Astrocyte of the spinal cord (primary cell): Measurements from ENCODE around the gene FYB1.

Experiments used
- DNase-seq: peaks from one replicate; pipeline ENCODE4 v3.0.0; 2011; ENCODE audit warnings: low read depth, low spot score
- H3K4me3 ChIP-seq: 2 replicates; pipeline ENCODE4 v1.5.1; 2011; ENCODE audit warnings: low read depth, mild to moderate bottlenecking, low read length, moderate library complexity
- CTCF ChIP-seq: IDR thresholded peaks from 2 replicates; pipeline ENCODE4 v1.5.1; 2012; ENCODE audit warnings: low read depth, mild to moderate bottlenecking, low read length, inconsistent platforms
- in situ Hi-C: cut with HindIII; loops from 2 replicates; pipeline ENCODE4 v1.10.0; 2017; ENCODE audit warnings: low sequenced_read_pairs

Gene FYB1

GRCh38 chr5:39091940-39092580, 127.3 kb downstream of the FYB1 start:
- DNase-seq, result no peak
- no peak for TF ChIP-seq CTCF
- no peak overlapping the region for H3K4me3 ChIP-seq
- in situ Hi-C loops, result no loop called here

GRCh38 chr5:39083968-39084367, 135.4 kb downstream of the FYB1 start:
- in situ Hi-C loops, result no loop called here
- H3K4me3 ChIP-seq, result no peak overlapping the region
- TF ChIP-seq CTCF, result no peak
- no peak for DNase-seq

GRCh38 chr5:39082995-39083394, 136.4 kb downstream of the FYB1 start:
- TF ChIP-seq CTCF, result no peak
- no peak overlapping the region for H3K4me3 ChIP-seq
- in situ Hi-C loops, result no loop called here
- no peak for DNase-seq

- H3K4me3 ChIP-seq, result no peak overlapping the region
- TF ChIP-seq CTCF, result peak; percentile 86
- peak; percentile 63 for DNase-seq
- in situ Hi-C loops, result no loop called here
Measured at GRCh38 chr5:39080597-39081204, 138.7 kb downstream of the FYB1 start.

- DNase-seq, result no peak
- H3K4me3 ChIP-seq, result no peak overlapping the region
- in situ Hi-C loops, result no loop called here
- TF ChIP-seq CTCF, result no peak
Measured at GRCh38 chr5:39080168-39080567, 139.2 kb downstream of the FYB1 start.

- no peak for TF ChIP-seq CTCF
- H3K4me3 ChIP-seq, result no peak overlapping the region
- in situ Hi-C loops, result no loop called here
- no peak for DNase-seq
Measured at GRCh38 chr5:39079147-39079546, 140.2 kb downstream of the FYB1 start.
